Activated T-cell treated with anti-CD3 and anti-CD28 coated beads for 48 hours (primary cell): ENCODE measurements around the gene MS4A15.
"Not testable (repeated sequence)": the region's sequence is repeated elsewhere in the genome, so short reads cannot be mapped to it uniquely, and the experiment has no call there.

Experiments
- DNase-seq: peaks from one replicate; pipeline ENCODE4 v3.0.0-alpha.2; 2020; ENCODE audit warnings: low read depth

Gene MS4A15

GRCh38 chr11:60754887-60755286 lies 1.8 kb upstream of the MS4A15 start:
- DNase-seq: no peak

GRCh38 chr11:60757231-60757800 lies 649 bp downstream of the MS4A15 start:
- DNase-seq: no peak

- not testable (repeated sequence) for DNase-seq
Measured at GRCh38 chr11:60758671-60759070, 2.0 kb downstream of the MS4A15 start.

GRCh38 chr11:60759438-60760225 lies 3.0 kb downstream of the MS4A15 start:
- DNase-seq: not testable (repeated sequence)

- no peak for DNase-seq
Measured at GRCh38 chr11:60761436-60762190, 4.9 kb downstream of the MS4A15 start.

- no peak for DNase-seq
Measured at GRCh38 chr11:60762851-60763691, 6.4 kb downstream of the MS4A15 start.

GRCh38 chr11:60763692-60764369 lies 7.2 kb downstream of the MS4A15 start:
- DNase-seq: no peak

- DNase-seq: no peak
Measured at GRCh38 chr11:60764879-60765278, 8.2 kb downstream of the MS4A15 start.

- DNase-seq: no peak
Measured at GRCh38 chr11:60765355-60765754, 8.7 kb downstream of the MS4A15 start.

- no peak for DNase-seq
Measured at GRCh38 chr11:60766547-60766946, 9.9 kb downstream of the MS4A15 start.

- DNase-seq: peak; percentile 39
Measured at GRCh38 chr11:60767388-60767811, 10.7 kb downstream of the MS4A15 start.

GRCh38 chr11:60768202-60768601 lies 11.5 kb downstream of the MS4A15 start:
- no peak for DNase-seq

GRCh38 chr11:60769273-60769672 lies 12.6 kb downstream of the MS4A15 start:
- DNase-seq: no peak

GRCh38 chr11:60769811-60770210 lies 13.1 kb downstream of the MS4A15 start:
- no peak for DNase-seq

GRCh38 chr11:60771146-60771545 lies 14.5 kb downstream of the MS4A15 start:
- DNase-seq: no peak

GRCh38 chr11:60771879-60772525 lies 15.3 kb downstream of the MS4A15 start:
- DNase-seq: no peak

- no peak for DNase-seq
Measured at GRCh38 chr11:60772666-60773065, 16.0 kb downstream of the MS4A15 start.

GRCh38 chr11:60774726-60775125 lies 18.1 kb downstream of the MS4A15 start:
- no peak for DNase-seq

- DNase-seq: peak; percentile 74
Measured at GRCh38 chr11:60775420-60775961, 18.8 kb downstream of the MS4A15 start.

- no peak for DNase-seq
Measured at GRCh38 chr11:60776167-60776566, 19.5 kb downstream of the MS4A15 start.

GRCh38 chr11:60777106-60777505 lies 20.4 kb downstream of the MS4A15 start:
- no peak for DNase-seq
